GM18870 (cell line): Measurements from ENCODE around the gene ZNF121.
A peak's percentile ranks its signal among the peaks of the same experiment; 100 is the strongest.
"Not testable (repeated sequence)": the region's sequence is repeated elsewhere in the genome, so short reads cannot be mapped to it uniquely, and the experiment has no call there.

ENCODE experiments used
- ATAC-seq: cut with Tn5 transposase; IDR thresholded peaks from one replicate; pipeline ENCODE4 v1.9.1; 2021; ENCODE audit warnings: moderate library complexity; ENCODE audit not compliant: unreplicated experiment

The ZNF121 gene

DNA sequence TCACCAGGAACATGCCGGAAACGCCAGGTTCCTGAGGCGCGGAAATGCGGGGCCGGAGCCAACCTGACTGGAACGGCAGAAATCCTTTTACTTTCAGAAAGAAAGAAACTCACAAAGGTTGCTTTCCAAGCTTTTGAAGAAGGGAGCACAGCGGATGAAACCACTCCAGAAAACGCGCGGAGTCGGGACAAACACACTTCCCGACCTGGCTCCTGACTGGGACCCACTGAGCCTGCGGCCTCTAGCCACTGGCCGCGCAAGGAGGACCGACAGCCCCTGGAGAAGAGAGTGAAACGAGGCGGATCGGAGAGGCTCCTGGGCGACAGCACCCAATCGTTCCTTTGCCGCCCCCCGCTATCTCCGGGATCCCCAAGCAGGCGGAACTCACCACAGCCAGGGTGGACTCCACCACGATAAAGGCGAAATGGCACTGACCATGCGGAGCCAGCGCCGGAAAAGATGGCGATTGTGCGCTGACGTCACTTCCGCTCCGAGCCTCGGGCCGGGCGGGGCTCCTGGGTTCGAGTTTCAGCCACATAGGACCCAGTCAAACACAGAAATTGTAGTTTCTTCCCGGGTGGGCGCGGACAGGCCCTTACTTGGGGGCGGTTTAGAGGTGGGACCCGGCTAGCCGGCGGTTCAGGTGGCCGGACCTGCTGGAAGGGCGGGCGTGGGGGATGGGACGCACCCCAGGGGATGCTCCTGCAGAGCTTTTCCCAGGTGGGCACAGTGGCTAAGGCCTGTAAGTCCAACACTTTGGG lies at the start of gene ZNF121:
Gene ZNF121 (minus strand): TSS at position 432 of the 761 bp plus-strand sequence. CDS start 16,407 bp downstream, outside the sequence.
- ATAC-seq: peak; percentile 74

DNA sequence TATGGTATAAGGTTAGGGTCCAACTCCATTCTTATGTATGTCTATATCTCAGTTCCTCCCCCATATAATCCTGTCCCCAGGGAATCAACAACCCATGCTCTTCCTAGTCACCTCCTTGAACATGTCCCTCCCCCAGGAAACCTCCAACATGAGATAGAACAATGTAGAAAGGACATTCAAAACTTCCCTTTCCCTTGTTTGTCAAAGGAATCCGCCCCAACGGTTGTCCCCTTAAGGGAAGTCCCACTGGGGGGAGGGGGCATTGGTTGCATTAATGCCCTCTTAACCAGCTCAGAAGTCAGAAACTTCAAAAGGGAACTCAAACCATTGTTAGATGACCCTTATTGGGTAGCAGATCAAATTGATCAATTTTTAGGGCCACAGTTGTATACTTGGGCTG lies 43.6 kb upstream of the ZNF121 start:
- ATAC-seq: no peak

DNA sequence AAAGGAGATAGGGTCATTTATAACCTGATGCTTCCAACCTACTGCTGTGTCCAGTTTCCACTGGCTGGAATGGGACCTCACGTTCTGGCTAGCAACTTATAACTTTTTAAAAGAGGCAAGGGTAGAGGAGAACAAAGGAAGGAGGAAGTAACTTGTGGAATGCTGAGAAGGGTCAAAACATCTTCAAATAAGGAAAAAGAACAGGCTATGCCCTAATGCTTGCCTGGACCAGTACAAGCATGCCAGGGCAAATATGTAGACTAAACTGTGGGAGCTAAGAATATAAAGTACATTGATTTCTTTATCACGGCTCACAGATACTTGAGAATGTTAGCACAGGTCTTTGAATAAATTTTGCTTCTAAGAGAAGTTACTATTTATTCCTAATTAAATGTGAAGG lies 38.2 kb upstream of the ZNF121 start:
- ATAC-seq: no peak

DNA sequence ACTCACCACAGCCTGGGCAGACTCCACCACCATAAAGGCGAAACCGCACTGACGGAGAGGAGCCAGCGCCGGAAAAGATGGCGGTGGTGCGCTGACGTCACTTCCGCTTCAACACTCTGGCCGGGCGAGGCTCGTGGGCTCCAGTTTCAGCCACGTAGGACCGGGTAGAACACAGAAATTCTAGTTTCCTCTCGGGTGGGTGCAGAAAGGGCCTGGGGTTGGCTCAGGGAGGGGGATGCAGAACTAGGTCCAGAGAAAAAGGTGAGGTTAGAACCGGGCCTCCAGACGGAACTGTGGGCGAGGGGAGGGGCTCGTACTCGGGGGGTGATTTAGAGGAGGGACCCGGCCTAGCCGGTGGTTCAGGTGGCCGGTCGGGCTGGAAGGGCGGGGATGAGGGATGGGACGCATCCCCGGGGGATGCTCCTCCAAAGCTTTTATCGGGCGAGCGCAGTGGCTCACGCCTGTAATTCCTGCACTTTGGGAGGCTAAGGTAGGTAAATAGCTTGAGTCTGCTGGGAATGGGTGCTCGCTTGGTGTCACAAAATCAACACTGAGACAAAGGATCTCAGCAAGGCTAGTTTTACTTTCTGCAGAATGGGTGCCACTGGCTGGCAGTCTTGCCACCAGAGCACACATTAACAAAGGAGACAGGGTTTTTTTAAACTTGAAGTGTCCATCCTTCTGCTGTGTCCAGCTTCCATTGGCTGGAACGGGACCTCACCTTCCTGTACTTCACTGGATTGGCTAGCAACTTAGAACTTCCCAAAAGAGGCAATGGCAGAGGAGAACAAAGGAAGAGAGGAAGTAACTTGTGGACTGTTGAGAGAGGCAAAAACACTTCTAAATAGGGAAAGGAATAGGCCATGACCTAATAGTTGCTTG lies 37.1 kb upstream of the ZNF121 start, which contains the start of gene ZNF561:
Gene ZNF561 (minus strand): TSS at position 77 of the 882 bp plus-strand sequence. CDS start 1,776 bp downstream, outside the sequence.
- no peak for ATAC-seq

DNA sequence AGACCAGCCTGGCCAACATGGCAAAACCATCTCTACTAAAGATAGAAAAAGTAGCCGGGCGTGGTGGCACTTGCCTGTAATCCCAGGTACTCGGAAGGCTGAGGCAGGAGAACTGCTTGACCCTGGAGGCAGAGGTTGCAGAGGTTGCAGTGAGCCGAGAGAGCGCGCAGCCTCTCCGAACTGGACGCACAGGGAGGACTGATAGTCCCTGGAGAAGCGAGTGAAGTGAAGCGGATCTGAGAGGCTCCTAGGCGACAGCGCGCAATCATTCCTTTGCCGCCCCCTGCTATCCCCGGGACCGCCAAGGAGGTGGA lies 36.5 kb upstream of the ZNF121 start:
- no peak for ATAC-seq

DNA sequence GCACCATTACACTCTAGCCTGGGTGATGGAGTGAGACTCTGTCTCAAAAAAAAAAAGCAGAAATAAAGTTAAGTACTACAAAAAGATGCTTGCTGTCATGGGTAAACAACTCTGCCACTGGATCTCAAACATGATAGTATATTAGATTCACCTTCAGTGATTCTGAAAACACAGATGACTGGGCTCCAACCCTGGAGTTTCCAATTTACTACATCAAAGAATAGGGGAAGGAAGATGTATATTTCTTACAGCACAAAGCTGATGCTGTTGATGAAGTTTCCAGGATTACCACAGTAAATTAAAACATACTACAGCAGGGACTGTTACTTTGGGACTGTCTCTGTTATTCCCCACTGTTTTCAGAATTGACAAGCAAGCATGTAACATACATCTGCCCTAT lies 31.5 kb upstream of the ZNF121 start:
- no peak for ATAC-seq

DNA sequence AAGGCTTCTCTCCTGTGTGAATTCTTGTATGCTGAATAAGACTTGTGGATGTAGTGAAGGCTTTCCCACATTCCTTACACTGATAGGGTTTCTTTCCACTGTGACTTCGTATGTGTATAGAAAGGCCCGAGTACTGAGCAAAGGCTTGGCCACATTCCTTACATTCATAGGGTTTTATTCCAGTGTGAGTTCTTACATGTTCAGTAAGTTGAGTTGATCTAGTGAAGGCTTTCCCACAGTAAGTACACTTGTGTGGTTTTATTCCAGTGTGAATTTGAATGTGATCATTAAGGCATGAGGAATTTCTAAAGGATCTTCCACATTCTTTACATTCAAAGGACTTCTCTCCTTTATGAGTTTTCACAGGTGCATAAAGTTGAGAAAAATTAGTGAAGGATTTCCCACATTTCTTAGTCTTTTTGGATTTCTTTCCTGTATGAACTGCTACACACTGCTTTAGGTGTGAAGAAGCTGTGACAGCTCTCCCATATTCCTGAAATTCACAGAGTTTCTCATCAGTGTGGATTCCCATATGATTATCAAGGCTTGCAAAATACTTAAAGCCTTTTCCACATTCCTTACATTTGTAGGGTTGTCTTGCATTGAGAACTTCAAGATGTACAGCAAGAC lies 26.3 kb upstream of the ZNF121 start:
- no peak for ATAC-seq

DNA sequence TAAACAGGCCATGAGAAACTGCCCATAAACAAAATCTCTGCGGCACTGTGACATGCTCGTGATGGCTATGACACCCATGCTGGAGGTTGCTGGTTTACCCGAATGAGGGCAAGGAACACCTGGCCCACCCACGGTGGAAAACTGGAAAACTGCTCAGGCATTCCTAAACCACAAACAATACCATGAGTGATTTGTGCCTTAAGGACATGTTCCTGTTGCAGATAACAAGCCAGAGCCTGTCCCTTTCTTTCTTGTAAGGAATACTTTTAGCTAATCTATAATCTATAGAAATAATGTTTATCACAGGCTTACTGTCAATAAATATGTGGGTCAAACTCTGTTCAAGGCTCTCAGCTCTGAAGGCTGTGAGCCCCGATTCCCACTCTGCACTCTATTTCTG lies 24.6 kb upstream of the ZNF121 start:
- no peak for ATAC-seq

DNA sequence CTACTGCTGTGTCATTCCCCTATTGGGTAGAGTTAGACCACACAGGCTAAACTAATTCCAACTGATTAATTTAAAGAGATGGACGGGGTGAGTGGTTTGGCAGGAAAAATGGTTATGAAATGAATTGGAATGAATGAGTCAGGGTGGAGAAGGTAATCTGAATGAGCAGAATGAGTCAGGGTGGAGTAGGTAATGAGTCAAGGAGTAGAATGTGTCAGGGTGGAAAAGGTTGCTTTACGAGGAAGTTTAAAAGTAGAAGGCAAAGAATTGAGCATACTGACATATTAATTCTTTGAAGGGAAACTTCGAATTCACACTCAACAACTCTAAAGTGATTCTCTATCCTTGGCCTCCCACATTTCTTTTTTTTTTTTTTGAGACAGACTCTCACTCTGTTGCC lies 12.7 kb upstream of the ZNF121 start:
- ATAC-seq: no peak

DNA sequence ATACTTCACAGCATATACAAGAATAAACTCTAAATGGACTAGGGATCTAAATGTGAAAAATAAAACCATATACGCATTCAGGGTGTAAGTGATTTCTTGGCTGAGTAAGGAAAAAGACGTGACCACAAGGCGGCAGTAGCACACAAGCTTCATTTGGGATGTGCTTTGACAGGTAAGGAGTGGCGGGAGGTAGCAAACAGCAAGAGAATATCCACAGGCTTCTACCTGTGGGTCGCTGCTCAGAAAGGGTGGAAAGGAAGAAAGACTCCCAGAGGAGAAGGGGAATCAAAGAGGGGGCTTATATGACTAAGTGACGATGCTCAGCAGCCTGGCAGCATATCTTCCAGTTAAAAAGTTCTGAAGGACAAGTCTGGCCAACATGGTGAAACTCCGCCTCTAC lies 2.5 kb upstream of the ZNF121 start:
- ATAC-seq: no peak

DNA sequence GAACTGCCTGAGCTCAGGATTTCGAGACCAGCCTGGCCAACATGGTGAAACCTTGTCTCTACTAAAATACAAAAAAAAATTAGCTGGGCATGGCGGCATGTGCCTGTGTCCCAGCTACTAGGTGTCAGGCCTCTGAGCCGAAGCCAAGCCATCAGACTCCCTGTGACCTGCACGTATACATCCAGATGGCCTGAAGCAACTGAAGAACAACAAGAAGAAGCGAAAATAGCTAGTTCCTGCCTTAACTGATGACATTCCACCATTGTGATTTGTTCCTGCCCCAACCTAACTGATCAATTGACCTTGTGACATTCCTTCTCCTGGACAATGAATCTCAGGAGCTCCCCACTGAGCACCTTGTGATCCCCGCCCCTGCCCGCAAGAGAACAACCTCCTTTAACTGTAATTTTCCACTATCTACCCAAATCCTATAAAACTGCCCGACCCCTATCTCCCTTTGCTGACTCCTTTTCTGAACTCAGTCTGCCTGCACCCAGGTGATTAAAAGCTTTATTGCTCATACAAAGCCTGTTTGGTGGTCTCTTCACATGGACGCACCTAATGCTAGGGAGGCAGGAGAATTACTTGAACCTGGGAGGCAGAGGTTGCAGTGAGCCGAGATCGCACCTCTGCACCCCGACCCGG lies 2.1 kb downstream of the ZNF121 start:
- ATAC-seq: not testable (repeated sequence)

DNA sequence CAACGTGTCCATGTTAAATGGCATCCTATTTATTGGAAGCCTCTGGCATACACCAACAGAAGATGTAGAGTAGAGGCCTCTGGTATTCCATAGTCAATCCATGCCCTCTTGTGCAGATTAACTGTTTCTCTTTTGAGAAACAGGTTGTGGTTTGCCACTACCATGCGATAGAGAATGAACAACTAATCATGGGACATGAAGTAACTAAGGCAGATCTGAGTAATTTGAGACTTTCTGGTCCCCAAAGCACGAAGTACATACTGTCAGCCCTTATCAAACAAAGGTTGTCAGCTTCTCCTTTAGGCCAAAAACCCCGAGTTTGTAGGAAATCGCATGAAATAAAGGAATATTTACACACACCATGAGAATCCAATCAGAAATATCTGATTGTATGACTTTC lies 3.6 kb downstream of the ZNF121 start:
- no peak for ATAC-seq

DNA sequence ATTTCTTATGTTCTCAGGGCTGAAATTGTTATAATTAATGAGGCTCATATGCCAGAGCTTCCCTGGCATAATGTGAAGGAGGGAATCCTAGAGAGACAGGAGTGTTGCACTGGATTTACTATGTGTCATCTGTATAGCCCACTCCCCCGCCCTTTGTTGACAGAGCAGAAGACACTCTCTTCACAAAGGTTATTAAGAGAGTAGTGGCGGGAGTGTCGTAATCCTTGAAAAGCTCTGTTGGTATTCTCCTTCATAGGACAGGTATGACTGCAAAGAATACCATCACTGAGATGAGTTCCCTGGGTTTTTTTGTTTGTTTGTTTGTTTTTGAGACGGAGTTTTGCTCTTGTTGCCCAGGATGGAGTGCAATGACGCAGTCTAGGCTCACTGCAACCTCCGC lies 14.0 kb downstream of the ZNF121 start:
- ATAC-seq: no peak

DNA sequence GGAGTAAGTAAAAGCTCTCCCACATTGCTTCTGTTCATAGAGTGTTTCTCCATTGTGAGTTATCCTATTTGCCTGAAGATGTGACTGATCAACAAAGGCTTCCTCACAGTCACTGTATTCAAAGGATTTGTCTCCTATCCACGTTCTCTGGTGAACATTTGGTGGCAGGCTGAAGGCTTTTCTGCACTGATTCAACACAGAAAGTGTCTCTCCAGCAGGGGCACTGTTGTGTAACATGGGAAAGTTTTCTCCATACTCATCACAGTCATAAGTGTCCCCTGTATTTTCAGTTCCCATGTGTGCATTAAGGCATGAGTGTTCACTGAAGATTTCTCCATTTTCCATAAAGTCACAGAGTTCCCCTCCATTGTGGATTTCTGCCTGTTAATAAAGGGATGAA lies 17.6 kb downstream of the ZNF121 start:
- no peak for ATAC-seq

DNA sequence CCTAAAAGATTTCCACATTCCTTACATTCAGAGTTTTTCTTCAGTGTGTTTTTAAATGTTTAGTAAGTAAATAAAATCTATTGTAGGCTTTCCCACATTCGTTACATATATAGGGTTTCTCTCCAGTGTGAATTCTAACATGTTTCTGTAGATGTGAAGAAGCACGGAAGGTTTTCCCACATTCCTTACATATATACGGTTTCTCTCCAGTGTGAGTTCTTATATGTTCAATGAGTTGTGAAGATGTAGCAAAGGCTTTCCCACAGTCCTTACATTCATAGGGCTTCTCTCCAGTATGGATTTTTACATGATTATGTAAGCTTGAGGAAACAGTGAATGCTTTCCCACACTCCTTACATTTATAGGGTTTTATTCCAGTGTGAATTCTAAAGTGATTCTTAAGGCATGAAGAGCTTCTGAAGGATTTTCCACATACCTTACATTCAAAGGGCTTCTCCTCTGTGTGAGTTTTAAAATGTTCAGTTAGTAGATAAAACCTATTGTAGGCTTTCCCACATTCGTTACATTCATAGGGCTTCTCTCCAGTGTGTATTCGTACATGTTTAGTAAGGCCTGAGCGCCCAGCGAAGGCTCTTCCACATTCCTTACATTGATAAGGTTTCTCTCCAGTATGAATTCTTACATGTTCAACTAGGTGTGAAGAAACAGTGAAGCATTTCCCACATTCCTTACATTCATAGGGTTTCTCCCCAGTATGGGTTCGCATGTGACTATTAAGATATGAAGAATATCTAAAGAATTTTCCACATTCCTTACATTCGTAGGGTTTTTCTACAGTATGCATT lies 18.2 kb downstream of the ZNF121 start:
- no peak for ATAC-seq

DNA sequence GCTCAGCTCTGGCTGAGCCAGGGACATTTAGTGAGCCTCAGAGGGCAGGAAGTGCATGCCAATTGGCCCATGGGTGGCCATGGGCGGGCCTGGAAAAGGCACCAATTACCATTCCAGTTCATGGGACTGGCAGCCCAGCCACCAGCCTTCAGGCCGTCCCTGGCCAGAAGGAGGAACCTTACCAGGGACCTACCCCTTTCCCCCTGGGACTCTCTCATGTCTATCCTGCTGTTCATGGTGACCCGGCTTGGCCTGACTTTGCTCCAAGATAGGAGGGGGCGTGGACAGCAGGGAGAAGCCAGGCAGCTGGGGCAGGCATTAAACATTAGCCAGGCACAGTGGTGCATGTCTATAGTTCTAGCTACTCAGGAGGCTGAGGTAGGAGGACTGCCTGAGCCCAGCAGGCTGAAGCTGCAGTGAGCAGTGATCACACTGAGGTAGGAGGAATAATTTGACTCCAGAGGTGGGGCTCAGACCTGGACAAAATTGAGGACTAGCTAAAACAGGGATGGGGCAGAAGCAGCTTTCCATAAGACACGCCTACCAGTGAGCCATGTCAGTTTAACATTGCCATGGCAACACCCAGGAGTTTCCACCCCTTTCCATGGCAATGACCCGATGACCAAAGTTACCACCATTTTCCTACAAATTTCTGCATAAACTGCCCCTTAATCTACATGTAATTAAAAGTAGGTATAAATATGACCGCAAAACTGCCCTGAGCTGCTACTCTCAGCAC lies 31.6 kb downstream of the ZNF121 start:
- no peak for ATAC-seq

DNA sequence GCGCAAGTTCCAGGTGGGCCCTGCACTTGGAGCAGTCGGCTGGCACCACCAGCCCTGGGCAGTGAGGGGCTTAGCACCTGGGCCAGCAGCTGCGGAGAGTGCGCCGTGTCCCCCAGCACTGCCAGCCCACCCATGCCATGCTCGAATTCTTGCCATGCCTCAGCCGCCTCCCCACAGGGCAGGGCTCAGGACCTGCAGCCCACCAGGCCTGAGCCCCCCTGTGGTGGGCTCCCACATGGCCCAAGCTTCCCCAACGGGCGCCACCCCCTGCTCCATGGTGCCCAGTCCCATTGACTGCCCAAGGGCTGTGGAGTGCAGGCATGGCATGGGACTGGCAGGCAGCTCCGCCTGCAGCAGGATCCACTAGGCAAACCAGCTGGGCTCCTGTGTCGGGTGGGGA lies 36.4 kb downstream of the ZNF121 start:
- no peak for ATAC-seq

DNA sequence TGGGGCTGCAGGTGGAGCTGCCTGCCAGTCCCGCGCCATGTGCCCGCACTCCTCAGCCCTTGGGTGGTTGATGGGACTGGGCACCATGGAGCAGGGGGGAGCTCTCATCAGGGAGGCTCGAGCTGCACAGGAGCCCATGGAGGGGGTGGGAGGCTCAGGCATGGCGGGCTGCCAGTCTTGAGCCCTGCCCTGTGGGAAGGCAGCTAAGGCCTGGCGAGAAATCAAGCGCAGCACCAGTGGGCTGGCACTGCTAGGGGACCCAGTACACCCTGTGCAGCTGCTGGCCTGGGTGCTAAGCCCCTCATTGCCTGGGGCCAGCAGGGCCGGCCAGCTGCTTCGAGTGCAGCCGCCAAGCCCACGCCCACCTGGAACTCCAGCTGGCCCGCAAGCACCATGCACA lies 43.0 kb downstream of the ZNF121 start:
- not testable (repeated sequence) for ATAC-seq

DNA sequence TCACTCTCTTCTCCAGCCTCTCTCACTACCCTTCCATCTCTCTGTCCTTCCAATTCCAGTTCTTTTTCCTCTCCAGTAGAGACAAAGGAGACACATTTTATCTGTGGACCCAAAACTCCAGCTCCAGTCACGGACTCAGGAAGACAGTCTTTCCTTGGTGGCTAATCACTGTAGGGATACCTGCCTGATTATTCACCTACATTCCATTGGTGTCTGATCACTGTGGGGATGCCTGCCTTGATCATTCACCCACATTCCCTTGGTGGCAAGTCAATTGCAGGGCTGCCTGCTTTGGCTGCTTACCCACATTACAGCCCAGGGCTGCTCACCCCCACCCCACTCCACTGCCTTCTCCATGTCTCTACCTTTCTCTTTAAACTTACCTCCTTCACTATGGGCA lies 44.4 kb downstream of the ZNF121 start:
- ATAC-seq: not testable (repeated sequence)

DNA sequence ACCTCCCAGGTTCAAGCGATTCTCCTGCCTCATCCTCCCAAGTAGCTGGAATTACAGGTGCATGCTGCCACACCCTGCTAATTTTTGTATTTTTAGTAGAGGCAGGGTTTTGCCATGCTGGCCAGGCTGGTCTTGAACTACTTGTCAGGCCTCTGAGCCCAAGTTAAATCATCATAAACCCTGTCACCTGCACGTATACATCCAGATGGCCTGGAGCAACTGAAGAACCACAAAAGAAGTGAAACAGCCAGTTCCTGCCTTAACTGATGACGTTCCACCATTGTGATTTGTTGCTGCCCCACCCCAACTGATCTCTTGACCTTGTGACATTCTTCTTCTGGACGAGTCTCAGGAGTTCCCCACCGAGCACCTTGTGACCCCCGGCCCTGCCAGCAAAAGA lies 45.1 kb downstream of the ZNF121 start:
- not testable (repeated sequence) for ATAC-seq
